ENCODE results near the gene NRIP2. TPM values are rescaled to one million over a fixed set of nuclear protein-coding genes. Genes with fewer than 3 reads are reported as not detected.

NRIP2 gene
- total RNA-seq, 2 donors from 2014 or later, result 0.59 to 3.0 TPM

DNA sequence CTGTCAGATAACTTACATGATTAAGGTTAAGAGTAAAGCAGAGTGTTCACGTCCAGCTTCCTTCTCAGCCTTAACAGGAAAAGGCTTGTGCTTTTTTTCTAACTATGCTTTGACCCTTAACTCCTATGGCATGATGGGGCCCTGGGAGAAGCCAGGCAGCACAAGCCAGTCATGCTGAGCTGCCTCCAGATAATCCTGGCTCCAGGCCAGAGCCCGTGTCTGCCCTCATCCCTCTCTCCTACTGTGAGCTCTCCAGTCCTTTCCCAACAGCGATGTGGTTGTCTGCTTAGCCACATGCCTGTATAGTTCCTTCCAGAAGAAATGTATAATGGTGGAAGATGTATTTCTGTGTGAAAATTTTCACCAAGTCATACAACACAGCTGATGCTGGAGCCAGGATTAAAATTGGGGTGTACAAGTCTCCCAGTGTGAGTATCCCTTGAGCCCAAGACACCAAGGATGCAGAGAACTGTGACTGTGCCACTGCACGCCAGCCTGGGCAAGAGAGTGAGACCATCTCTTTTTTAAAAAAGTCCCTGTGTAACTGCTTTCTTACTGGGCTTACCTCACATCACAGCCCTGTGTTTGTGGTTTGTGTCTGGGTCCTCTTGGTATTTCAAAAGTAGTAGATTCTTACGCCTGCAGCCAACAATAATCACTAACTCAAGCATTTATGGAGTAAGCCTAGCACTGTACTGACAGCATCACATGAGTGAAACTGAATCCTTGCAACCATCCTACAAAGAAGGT, 30.3 kb downstream of the NRIP2 start:
- peaks cover 52% of the 10 kb centered on the region for H3K36me3 ChIP-seq
- DNase-seq (ENCODE audit: low spot score), result peak; percentile 64

GRCh38 chr12:2803635-2804392, 31.0 kb downstream of the NRIP2 start:
- Histone ChIP-seq H3K36me3 (peaks cover 60% of the 10 kb centered on the region), H3K4me3 (no peak overlapping the region), H3K27me3 (no peaks in the 10 kb centered on the region), H3K4me1 (peaks cover 0 to 25% of the 10 kb centered on the region in 2 donors), H3K9me3 (no peaks in the 10 kb centered on the region), H3K27ac (peak overlapping the region; percentile 41 to 44)
- TF ChIP-seq, protein P1, sequence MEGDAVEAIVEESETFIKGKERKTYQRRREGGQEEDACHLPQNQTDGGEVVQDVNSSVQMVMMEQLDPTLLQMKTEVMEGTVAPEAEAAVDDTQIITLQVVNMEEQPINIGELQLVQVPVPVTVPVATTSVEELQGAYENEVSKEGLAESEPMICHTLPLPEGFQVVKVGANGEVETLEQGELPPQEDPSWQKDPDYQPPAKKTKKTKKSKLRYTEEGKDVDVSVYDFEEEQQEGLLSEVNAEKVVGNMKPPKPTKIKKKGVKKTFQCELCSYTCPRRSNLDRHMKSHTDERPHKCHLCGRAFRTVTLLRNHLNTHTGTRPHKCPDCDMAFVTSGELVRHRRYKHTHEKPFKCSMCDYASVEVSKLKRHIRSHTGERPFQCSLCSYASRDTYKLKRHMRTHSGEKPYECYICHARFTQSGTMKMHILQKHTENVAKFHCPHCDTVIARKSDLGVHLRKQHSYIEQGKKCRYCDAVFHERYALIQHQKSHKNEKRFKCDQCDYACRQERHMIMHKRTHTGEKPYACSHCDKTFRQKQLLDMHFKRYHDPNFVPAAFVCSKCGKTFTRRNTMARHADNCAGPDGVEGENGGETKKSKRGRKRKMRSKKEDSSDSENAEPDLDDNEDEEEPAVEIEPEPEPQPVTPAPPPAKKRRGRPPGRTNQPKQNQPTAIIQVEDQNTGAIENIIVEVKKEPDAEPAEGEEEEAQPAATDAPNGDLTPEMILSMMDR (IDR thresholded peaks at IDR 0.05), result no peak
- DNase-seq (ENCODE audit: low spot score), result no peak

More for the DNA sequence above, 30.3 kb downstream of the NRIP2 start:
- no peaks in the 10 kb centered on the region for H3K9me3 ChIP-seq
- no peak overlapping the region for H3K4me3 ChIP-seq
- TF ChIP-seq, protein P1 (IDR thresholded peaks at IDR 0.05), result no peak
- peaks cover 0 to 25% of the 10 kb centered on the region in 2 donors for H3K4me1 ChIP-seq
- H3K27ac ChIP-seq, result peak overlapping the region; percentile 41 to 44
- no peaks in the 10 kb centered on the region for H3K27me3 ChIP-seq

- Histone ChIP-seq H3K36me3 (peaks cover 72% of the 10 kb centered on the region), H3K27ac (no peak overlapping the region), H3K4me1 (peaks cover 0 to 43% of the 10 kb centered on the region in 2 donors), H3K27me3 (no peaks in the 10 kb centered on the region), H3K4me3 (no peak overlapping the region), H3K9me3 (no peaks in the 10 kb centered on the region)
- TF ChIP-seq, protein P1 (IDR thresholded peaks at IDR 0.05), result no peak
- no peak for DNase-seq (ENCODE audit: low spot score)
Measured at GRCh38 chr12:2801044-2801783, 33.6 kb downstream of the NRIP2 start.

DNA sequence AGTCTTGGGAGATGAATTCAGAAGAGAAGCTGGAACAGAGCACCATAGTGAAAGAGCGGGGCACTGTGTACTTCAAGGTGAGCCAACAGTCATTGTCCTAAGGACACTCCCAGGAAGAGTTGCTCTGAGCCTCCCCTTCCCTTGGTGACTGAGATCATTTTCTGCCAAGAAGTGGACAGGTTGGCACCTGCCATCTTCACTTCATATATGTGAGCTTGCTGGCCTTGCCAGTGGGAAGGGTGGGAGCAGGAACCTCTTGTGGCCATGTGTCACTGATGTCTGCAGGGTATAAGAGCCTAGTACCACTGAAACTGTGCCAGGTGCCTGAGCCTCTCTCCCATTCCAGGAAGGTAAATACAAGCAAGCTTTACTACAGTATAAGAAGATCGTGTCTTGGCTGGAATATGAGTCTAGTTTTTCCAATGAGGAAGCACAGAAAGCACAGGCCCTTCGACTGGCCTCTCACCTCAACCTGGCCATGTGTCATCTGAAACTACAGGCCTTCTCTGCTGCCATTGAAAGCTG, 34.7 kb downstream of the NRIP2 start:
- H3K27ac ChIP-seq, result no peak overlapping the region
- TF ChIP-seq, protein P1 (IDR thresholded peaks at IDR 0.05), result no peak

DNA sequence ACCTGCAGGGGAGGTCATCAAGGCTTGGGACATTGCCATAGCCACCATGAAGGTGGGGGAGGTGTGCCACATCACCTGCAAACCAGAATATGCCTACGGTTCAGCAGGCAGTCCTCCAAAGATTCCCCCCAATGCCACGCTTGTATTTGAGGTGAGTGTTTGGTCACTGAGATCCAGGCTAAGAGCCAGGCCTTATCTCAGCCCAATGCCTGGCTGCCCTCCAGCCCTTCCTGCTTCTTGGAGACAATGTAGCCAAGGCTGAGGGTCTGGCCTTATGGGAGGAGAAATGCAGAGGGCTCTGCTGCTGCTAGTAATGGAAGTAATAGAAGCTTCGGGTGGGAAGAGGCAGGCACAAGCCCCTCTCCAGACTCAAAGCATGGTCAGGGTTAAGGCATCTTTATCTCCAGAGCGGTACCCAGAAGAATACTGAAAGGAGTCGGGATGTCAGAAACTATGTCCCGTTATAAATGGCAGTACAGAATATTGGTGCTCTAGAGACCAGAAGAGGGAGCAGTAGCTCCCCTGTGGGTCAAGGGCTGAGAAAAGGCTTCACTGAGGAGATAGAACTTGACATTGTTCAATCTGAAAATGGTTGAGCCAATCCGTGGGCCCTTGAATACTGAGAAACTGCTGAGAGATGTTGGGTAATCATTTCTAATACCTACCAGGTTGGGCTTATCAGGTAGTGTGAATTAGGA, 37.0 kb downstream of the NRIP2 start:
- Histone ChIP-seq H3K4me1 (peaks cover 0 to 35% of the 10 kb centered on the region in 2 donors), H3K4me3 (no peak overlapping the region), H3K27me3 (no peaks in the 10 kb centered on the region), H3K9me3 (no peaks in the 10 kb centered on the region), H3K27ac (no peak overlapping the region), H3K36me3 (peaks cover 51% of the 10 kb centered on the region)
- DNase-seq (ENCODE audit: low spot score), result no peak
- TF ChIP-seq, protein P1 (IDR thresholded peaks at IDR 0.05), result peak in 1 of 2 donors; percentile 20

More for the DNA sequence above, 34.7 kb downstream of the NRIP2 start:
- DNase-seq (ENCODE audit: low spot score), result no peak
- no peaks in the 10 kb centered on the region for H3K9me3 ChIP-seq
- H3K27me3 ChIP-seq, result no peaks in the 10 kb centered on the region
- H3K36me3 ChIP-seq, result peaks cover 71% of the 10 kb centered on the region
- peaks cover 0 to 43% of the 10 kb centered on the region in 2 donors for H3K4me1 ChIP-seq
- no peak overlapping the region for H3K4me3 ChIP-seq

Measured in right atrium auricular region (tissue), 2 donors.